MM.1S (cell line): Measurements from ENCODE around the gene UNC13B.

Experiments used
- DNase-seq: peaks from one replicate; pipeline ENCODE4 v3.0.0-alpha.2; 2015
- H2AFZ ChIP-seq: fragments of 300-600 bp; sonication (generic); 2 replicates; pipeline ENCODE4 v1.6.0; 2016; ENCODE audit warnings: antibody characterized with exemption, low read length
- H3F3A ChIP-seq: fragments of 300-600 bp; sonication (generic); 2 replicates; pipeline ENCODE4 v1.6.1; 2016; ENCODE audit warnings: mild to moderate bottlenecking, antibody characterized with exemption, low read length, moderate library complexity, mixed read lengths; ENCODE audit not compliant: insufficient read depth
- H3K27ac ChIP-seq: fragments of 300-600 bp; sonication (generic); 2 replicates; pipeline ENCODE4 v1.5.1; 2016; ENCODE audit warnings: mild to moderate bottlenecking, low read length
- H3K27me3 ChIP-seq: fragments of 300-600 bp; sonication (generic); replicated peaks from 2 replicates; pipeline ENCODE4 v1.6.0; 2016; ENCODE audit warnings: low read length; ENCODE audit not compliant: insufficient read depth
- H3K36me3 ChIP-seq: fragments of 300-600 bp; sonication (generic); replicated peaks from 2 replicates; pipeline ENCODE4 v1.6.1; 2016; ENCODE audit warnings: mild to moderate bottlenecking, low read length, mixed read lengths; ENCODE audit not compliant: insufficient read depth
- H3K4me1 ChIP-seq: fragments of 300-600 bp; sonication (generic); 2 replicates; pipeline ENCODE4 v1.6.1; 2016; ENCODE audit warnings: low read length, mixed read lengths
- H3K4me2 ChIP-seq: fragments of 300-600 bp; sonication (generic); 2 replicates; pipeline ENCODE4 v1.6.0; 2016; ENCODE audit warnings: low read depth, low read length
- H3K4me3 ChIP-seq: fragments of 300-600 bp; sonication (generic); 2 replicates; pipeline ENCODE4 v1.5.1; 2016; ENCODE audit warnings: low read length, mixed read lengths
- H3K79me2 ChIP-seq: fragments of 300-600 bp; sonication (generic); 2 replicates; pipeline ENCODE4 v1.6.1; 2016; ENCODE audit warnings: mixed run types, low read length, mixed read lengths
- H3K9ac ChIP-seq: fragments of 300-600 bp; sonication (generic); 2 replicates; pipeline ENCODE4 v1.6.1; 2016; ENCODE audit warnings: low read length, mixed read lengths
- H3K9me2 ChIP-seq: fragments of 300-600 bp; sonication (generic); replicated peaks from 2 replicates; pipeline ENCODE4 v1.6.1; 2016; ENCODE audit warnings: mild to moderate bottlenecking, low read length, mixed read lengths; ENCODE audit not compliant: insufficient read depth
- H3K9me3 ChIP-seq: fragments of 300-600 bp; sonication (generic); replicated peaks from 2 replicates; pipeline ENCODE4 v1.6.1; 2016; ENCODE audit warnings: mild to moderate bottlenecking, low read length, mixed read lengths; ENCODE audit not compliant: insufficient read depth
- H4K20me1 ChIP-seq: fragments of 300-600 bp; sonication (generic); 2 replicates; pipeline ENCODE4 v1.6.1; 2016; ENCODE audit warnings: mild to moderate bottlenecking, low read length, moderate library complexity, mixed read lengths; ENCODE audit not compliant: insufficient read depth
- EZH2 ChIP-seq: fragments of 300-600 bp; sonication (generic); optimal IDR thresholded peaks from 2 replicates; pipeline ENCODE3; 2017; ENCODE audit warnings: low read depth, mild to moderate bottlenecking, antibody characterized with exemption, low read length, mixed read lengths
- EZH2phosphoT487 ChIP-seq: fragments of 300-600 bp; sonication (generic); IDR thresholded peaks from 2 replicates; pipeline ENCODE4 v1.6.1; 2018; ENCODE audit warnings: antibody characterized with exemption, low read length
- TF ChIP-seq, protein P1 (sequence below): fragments of 300-600 bp; sonication (generic); IDR thresholded peaks from 2 replicates; pipeline ENCODE4 v1.5.1; 2016; ENCODE audit warnings: antibody characterized with exemption, low read length, mixed read lengths

Gene UNC13B

DNA sequence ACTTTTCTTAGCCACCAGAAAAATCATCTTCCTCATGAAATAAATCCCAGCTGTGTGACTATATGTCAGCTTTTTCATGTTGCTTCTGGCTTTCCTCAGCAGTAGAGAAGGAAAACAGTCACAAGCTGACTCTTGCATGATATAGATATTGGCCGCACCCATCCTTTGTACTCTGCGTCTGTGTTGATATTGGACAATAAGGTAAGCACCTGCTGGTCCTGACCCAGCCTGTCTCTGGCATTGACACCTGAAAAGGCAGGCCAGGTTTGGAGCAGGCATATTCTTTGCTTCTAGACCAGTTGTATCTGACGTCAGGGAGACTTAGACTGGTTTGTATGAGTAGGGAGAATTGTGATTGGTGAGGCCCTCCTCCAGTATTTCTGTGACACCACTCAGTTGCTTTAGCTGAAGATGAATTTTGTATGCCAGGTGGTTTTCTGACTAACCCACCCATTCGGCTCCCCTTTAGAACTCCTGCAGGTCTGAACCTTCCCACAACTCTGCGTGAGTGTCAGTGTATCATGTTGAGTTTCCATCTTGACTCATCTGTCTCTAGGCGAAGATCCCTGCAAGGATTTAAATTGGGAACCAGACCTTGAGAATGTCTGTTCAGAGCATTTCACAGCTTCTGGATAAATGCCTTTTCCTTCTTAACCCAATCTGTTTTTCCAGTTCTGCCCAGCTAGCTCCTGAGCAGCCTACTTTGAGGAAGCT lies 176.9 kb downstream of the UNC13B start:
- DNase-seq: no peak
- H3K79me2 ChIP-seq: no peaks in the 10 kb centered on the region
- H3K9me2 ChIP-seq: no peaks in the 10 kb centered on the region
- no peaks in the 10 kb centered on the region for H3K9me3 ChIP-seq
- H3K27ac ChIP-seq: no peak overlapping the region
- H3K36me3 ChIP-seq: no peaks in the 10 kb centered on the region
- H3K4me3 ChIP-seq: no peak overlapping the region
- H3F3A ChIP-seq: peaks cover 14% of the 10 kb centered on the region; the same call in 1 of the 2 replicates
- H2AFZ ChIP-seq: no peak overlapping the region
- no peaks in the 10 kb centered on the region for H4K20me1 ChIP-seq
- no peaks in the 10 kb centered on the region for H3K27me3 ChIP-seq
- peaks cover 20% of the 10 kb centered on the region for H3K4me1 ChIP-seq
- H3K4me2 ChIP-seq: no peak overlapping the region
- TF ChIP-seq EZH2phosphoT487 (no peak), EZH2 (no peak)
- TF ChIP-seq, protein P1, sequence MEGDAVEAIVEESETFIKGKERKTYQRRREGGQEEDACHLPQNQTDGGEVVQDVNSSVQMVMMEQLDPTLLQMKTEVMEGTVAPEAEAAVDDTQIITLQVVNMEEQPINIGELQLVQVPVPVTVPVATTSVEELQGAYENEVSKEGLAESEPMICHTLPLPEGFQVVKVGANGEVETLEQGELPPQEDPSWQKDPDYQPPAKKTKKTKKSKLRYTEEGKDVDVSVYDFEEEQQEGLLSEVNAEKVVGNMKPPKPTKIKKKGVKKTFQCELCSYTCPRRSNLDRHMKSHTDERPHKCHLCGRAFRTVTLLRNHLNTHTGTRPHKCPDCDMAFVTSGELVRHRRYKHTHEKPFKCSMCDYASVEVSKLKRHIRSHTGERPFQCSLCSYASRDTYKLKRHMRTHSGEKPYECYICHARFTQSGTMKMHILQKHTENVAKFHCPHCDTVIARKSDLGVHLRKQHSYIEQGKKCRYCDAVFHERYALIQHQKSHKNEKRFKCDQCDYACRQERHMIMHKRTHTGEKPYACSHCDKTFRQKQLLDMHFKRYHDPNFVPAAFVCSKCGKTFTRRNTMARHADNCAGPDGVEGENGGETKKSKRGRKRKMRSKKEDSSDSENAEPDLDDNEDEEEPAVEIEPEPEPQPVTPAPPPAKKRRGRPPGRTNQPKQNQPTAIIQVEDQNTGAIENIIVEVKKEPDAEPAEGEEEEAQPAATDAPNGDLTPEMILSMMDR: no peak
- no peak overlapping the region for H3K9ac ChIP-seq

- Histone ChIP-seq H3K9me2 (no peaks in the 10 kb centered on the region), H3K9ac (no peak overlapping the region), H3K27ac (no peak overlapping the region), H3K9me3 (no peaks in the 10 kb centered on the region), H3K4me3 (no peak overlapping the region), H3K27me3 (no peaks in the 10 kb centered on the region), H3K79me2 (no peaks in the 10 kb centered on the region), H3K36me3 (no peaks in the 10 kb centered on the region), H4K20me1 (no peaks in the 10 kb centered on the region), H3F3A (peaks cover 14% of the 10 kb centered on the region; the same call in 1 of the 2 replicates), H2AFZ (no peak overlapping the region), H3K4me1 (peaks cover 20% of the 10 kb centered on the region), H3K4me2 (no peak overlapping the region)
- TF ChIP-seq, protein P1: no peak
- no peak for TF ChIP-seq EZH2phosphoT487
- no peak for TF ChIP-seq EZH2
- DNase-seq: no peak
These were observed 178.2 kb downstream of the UNC13B start for GRCh38 chr9:35340046-35340445.

- Histone ChIP-seq H4K20me1 (no peaks in the 10 kb centered on the region), H3K9me3 (no peaks in the 10 kb centered on the region), H3K27ac (peak overlapping the region; percentile 45; the same call in 1 of the 2 replicates), H3K4me3 (peak overlapping the region; percentile 32), H3F3A (peaks cover 14% of the 10 kb centered on the region; the same call in 1 of the 2 replicates), H3K79me2 (no peaks in the 10 kb centered on the region), H3K9me2 (no peaks in the 10 kb centered on the region), H3K36me3 (no peaks in the 10 kb centered on the region), H3K27me3 (no peaks in the 10 kb centered on the region), H2AFZ (0 out of 2 replicates have a peak overlapping the region, but pooled peaks have one; percentile 16), H3K9ac (peak overlapping the region; percentile 2; the same call in 1 of the 2 replicates), H3K4me2 (peak overlapping the region; percentile 75), H3K4me1 (peaks cover 20% of the 10 kb centered on the region)
- TF ChIP-seq EZH2: no peak
- TF ChIP-seq, protein P1: no peak
- DNase-seq: peak; percentile 44
These were observed 179.2 kb downstream of the UNC13B start for GRCh38 chr9:35341021-35341420.
